Testis (tissue), 2 donors: ENCODE data around the gene RMI2.

ENCODE experiments used
- POLR2A ChIP-seq: fragments of 450-650 bp; IDR thresholded peaks from one replicate; pipeline ENCODE4 v1.6.1; 2017; ENCODE audit warnings: antibody characterized with exemption, mild to moderate bottlenecking, moderate library complexity
- TF ChIP-seq, protein P1 (sequence below), 3 experiments: fragments of 450-650 bp in 2 of 3; fragments of 200-600 bp in 1 of 3; sonication (generic) in 1 of 3; IDR thresholded peaks; one replicate each; pipeline ENCODE4 v1.5.1; 2016 to 2019; ENCODE audit warnings: antibody characterized with exemption in 3 of 3, mild to moderate bottlenecking in 2 of 3, moderate library complexity in 1 of 3

DNA sequence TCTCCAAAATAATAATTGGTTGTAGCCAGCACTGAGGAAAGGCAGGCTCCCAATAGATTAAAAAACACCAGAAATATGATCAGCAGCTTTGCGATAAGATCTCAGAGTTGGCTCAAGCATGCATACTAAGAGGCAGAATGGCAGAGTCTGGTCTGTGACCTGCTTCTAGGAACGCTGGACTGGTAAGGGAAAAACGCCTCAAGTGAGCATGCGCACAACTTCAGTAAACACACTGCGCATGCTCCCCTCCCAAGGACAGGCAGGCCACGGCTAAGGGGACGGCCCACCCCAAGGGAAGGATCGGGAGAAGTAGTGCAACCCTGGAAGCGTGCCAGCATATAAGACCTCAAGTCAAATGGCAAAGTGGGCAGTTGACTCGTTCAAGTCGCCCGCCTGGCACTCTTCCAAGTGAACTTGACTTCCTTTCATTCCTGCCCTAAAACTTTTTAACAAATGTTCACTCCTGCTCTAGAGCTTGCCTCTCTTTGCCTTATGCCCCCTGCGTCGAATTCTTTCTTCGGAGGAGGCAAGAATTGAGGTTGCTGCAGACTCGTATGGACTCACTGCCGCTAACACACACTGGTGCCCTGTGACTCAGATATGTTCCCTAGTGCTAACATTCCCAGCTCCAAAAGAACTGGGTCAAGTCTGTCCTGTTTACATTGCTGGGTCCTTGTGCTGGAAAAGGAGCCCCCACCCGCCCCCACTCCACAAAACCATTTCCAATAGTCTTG is 41.7 kb upstream of the RMI2 start:
- TF ChIP-seq, protein P1, sequence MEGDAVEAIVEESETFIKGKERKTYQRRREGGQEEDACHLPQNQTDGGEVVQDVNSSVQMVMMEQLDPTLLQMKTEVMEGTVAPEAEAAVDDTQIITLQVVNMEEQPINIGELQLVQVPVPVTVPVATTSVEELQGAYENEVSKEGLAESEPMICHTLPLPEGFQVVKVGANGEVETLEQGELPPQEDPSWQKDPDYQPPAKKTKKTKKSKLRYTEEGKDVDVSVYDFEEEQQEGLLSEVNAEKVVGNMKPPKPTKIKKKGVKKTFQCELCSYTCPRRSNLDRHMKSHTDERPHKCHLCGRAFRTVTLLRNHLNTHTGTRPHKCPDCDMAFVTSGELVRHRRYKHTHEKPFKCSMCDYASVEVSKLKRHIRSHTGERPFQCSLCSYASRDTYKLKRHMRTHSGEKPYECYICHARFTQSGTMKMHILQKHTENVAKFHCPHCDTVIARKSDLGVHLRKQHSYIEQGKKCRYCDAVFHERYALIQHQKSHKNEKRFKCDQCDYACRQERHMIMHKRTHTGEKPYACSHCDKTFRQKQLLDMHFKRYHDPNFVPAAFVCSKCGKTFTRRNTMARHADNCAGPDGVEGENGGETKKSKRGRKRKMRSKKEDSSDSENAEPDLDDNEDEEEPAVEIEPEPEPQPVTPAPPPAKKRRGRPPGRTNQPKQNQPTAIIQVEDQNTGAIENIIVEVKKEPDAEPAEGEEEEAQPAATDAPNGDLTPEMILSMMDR (IDR thresholded peaks at IDR 0.05), result no peak
- no peak for TF ChIP-seq POLR2A
